Ovary (tissue), 3 donors: Measurements from ENCODE around the gene WNT9B.

Experiments used
- CTCF ChIP-seq, 3 donors: fragments of 450-650 bp in 2 of 3; fragments of 200-600 bp in 1 of 3; IDR thresholded peaks; one replicate each; pipeline versions ENCODE4 v1.5.1 to v1.8.0; 2016 to 2022; ENCODE audit warnings: antibody characterized with exemption in 3 of 3, mild to moderate bottlenecking in 1 of 3
- POLR2A ChIP-seq: fragments of 450-650 bp; IDR thresholded peaks from one replicate; pipeline ENCODE4 v1.6.1; 2017; ENCODE audit warnings: antibody characterized with exemption, mild to moderate bottlenecking, moderate library complexity
- donor health status: DM: no; HTN: no; CAD: no.

GRCh38 chr17:46886310-46886663 is 34.9 kb downstream of the WNT9B start:
- TF ChIP-seq CTCF (IDR thresholded peaks at IDR 0.05) (no peak), POLR2A (no peak)
